Measurements from ENCODE around the gene ACSF3.
"Not testable (repeated sequence)": the region's sequence is repeated elsewhere in the genome, so short reads cannot be mapped to it uniquely, and the experiment has no call there.

The ACSF3 gene

DNA sequence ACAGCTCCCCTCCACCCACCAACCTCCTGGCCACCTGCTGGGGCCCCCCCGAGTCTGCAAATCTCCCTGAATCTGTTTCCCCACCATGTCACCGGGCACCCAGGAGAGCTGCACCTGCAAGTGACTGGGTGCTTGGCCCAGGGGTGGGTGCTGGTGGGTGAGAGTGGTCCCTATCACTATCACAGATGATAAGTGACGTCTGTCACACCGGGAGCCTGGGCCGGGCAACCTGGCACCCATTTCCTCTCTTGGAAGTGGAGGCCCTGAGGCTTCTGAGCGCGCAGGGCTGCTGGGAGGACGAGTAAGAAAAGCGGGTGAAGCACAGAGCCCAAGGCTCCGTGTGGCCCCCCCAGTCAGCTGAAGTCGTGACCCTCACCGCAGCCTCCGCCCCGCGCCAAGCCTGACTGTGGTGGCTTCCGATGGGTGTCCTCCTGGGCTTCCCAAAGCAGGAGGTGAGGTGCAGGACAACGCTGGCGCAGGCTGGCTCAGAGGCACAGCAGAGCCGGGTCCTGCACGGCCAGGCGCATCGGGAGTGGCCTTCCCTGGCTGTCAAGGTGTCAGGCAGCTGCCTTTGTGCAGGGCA, 21.0 kb upstream of the ACSF3 start:
- DNase-seq (ENCODE audit: low read depth in 2 of 3, low spot score in 1 of 3): no peak

DNA sequence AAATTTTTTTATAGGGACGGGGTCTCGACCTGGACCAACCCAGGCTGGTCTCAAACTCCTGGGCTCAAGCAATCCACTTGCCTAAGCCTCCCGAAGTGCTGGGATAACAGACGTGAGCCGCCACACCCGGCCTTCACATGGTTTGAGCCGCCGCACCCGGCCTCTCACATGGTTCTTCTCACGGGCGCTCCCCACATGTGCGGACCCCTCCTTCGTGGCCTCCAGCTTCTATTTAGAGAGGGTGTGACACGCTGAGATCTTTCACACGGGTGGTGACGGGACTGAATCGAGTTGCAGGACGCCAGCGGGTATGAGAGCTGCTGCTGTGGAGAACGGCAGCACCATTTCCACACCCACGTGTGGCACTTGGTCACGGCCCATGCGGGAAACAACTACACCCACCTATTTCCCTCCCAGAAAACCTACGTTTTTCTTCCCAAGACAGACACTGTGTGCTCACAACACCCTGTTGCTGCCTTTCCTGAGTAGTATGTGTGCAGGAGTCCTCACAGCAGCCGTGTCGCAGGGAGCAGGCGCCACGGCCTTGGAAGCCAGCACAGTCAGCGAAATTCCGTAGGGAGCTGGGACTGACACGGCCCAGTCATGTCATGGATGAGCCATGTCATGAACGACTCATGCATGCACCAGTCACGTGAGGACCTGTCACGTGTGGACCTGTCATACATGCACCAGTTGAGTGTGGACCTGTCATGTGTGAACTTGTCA, 20.1 kb upstream of the ACSF3 start:
- no peak for DNase-seq (ENCODE audit: low read depth in 2 of 3, low spot score in 1 of 3)

DNA sequence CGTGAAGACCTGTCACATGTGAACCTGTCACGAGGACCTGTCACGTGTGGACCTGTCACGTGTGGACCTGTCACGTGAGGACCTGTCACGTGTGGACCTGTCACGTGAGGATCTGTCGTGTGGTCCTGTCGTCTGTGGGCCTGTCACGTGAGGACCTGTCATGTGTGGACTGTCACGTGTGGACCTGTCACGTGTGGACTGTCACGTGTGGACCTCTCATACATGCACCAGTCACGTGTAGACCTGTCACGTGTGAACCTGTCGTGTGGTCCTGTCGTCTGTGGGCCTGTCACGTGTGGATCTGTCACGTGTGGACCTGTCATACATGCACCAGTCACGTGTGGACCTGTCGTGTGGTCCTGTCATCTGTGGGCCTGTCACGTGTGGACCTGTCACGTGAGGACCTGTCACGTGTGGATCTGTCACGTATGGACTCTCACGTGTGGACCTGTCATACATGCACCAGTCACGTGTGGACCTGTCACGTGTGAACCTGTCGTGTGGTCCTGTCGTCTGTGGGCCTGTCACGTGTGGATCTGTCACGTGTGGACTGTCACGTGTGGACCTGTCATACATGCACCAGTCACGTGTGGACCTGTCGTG, 19.5 kb upstream of the ACSF3 start:
- DNase-seq (ENCODE audit: low read depth in 2 of 3, low spot score in 1 of 3): not testable (repeated sequence)

DNA sequence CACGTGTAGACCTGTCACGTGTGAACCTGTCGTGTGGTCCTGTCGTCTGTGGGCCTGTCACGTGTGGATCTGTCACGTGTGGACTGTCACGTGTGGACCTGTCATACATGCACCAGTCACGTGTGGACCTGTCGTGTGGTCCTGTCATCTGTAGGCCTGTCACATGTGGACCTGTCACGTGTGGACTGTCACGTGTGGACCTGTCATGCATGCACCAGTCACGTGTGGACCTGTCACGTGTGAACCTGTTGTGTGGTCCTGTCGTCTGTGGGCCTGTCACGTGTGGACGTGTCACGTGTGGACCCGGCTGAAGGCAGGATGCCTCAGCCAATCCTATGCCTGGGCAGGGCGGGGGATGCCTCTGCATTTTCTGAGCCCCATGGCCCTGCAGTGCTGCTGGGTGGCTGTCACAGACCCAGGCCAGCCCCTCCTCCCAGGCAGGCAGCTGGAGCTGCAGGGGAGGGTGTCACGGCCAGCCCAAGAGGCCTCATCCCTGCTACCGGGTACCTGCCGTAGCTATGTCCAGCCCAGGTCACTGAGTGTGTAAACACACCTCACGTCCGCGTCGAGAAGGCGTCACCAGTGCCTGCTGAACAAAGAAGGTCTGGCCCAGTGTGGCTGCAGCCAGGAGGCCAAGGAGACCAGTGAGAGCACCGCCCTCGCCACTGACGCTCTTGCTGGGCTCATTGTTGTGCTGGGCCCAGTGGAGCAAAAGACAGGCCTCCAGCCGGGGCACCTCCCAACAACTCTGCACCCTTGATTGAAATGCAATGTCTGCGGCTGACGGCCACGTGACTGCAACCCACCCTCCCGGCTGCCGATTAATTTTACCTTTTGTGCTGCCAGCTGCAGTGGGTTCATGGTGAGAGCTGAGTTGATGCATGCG, 18.6 kb upstream of the ACSF3 start:
- DNase-seq (ENCODE audit: low read depth in 2 of 3, low spot score in 1 of 3): no peak

DNA sequence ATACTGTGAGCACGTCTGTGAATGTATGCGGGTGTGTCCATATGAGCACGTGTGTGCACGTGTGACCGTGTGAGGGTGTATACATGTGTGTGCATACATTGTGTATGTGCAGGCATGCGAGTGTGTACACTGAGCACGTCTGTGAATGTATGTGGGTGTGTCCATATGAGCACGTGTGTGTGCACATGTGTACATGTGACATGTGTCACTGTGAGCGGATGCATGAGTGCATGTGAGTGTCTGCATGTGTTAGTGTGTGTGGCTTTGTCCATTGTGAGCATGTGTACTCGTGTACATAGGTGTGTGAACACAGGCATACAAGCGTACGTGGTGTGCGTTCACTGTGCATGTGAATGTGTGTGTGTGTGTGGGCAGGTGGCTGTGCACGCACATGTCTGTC, 17.5 kb upstream of the ACSF3 start:
- DNase-seq (ENCODE audit: low read depth in 2 of 3, low spot score in 1 of 3): no peak

DNA sequence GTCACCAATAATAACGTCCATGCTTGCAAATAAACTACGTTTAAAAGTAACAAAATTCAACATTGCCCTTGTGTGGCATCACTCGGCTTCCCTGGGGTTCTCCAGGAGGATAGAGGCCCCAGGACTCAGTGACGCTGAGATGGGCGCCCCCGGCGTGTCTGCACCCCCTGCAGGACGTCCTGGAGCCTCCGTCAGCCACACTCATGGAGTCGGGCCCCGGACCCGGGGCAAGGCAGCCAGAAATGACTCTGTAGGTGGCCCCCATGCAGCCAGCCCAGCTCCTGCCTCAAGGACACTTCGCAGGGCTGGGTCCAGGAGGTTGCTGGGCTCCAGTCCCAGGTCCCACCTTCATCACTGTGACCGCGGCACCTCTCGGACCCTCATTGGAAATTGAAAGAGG, 16.6 kb upstream of the ACSF3 start:
- no peak for DNase-seq (ENCODE audit: low read depth in 2 of 3, low spot score in 1 of 3)

DNA sequence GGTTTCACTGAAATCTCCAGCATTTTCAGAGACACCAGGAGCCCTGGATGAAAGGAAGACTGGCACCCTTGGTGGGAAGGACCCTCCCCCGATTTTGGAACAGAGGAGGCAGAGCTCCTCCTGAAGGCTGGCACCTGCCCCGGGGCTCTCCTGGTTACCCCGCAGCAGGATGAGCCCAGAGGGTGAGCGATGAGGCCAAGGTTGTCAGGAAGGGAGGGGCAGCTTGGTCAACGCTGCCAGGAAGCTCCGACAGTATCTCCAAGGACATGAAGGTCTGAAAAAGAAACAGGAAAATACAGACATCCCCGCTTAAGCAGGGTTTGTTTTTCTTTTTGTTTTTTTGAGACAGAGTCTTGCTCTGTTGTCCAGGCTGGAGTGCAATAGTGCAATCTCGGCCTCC, 15.5 kb upstream of the ACSF3 start:
- DNase-seq (ENCODE audit: low read depth in 2 of 3, low spot score in 1 of 3): no peak

DNA sequence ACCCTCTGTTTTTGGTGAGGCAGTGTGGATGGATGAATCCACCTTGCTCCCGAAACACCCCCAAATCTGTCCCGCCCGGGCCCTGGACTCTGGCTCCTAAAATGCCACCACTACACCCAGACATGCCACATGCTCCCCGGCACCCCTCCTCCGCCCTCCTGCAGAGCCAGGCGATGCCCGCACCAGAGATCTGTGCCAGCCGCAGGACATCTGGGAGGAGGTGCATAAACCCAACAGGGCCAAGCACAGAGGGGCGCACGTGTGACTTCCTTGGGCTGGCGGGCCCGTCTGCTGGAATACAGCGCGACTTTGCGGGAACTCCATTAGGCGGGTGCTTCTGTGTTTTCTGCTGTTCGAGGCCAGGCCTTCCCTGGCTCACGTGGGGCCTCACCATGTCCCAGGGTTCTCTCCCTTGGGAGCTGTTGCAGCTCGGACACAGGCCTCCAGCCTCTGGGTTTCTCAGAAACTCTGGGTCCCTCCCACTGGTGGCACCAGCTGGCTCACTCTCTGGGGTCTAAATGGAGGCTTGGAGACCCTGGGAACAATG, 14.1 kb upstream of the ACSF3 start:
- DNase-seq (ENCODE audit: low read depth in 2 of 3, low spot score in 1 of 3): no peak

DNA sequence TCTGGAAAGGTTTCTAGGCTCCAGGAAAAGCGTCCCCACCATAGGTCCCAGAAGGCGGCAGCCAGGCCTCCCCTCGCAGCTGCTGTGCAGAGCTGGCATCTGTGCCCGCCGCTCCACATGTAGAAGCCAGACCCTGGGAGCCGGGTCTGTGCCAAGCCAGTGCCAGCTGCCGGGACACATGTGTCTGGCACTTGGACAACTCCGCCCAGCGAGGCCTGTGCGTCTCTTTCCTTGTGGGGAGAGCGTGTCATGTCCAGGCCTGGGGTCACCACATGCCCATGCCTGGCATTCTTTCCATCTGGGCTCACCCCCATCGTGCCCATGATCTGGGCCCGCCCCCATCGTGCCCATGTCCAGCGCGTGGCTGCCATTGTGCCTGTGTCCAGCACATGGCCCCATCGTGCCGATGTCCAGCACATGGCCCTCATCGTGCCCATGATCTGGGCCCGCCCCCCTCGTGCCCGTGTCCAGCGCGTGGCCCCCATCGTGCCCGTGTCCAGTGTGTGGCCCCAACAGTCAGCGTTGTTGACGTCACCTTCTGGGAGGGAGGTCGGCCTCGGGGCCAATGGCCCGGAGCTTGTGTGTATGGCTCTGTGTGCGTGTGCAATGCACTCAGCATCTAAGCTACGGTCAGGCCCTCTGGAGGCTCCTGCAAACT, 13.3 kb upstream of the ACSF3 start:
- no peak for DNase-seq (ENCODE audit: low read depth in 2 of 3, low spot score in 1 of 3)

DNA sequence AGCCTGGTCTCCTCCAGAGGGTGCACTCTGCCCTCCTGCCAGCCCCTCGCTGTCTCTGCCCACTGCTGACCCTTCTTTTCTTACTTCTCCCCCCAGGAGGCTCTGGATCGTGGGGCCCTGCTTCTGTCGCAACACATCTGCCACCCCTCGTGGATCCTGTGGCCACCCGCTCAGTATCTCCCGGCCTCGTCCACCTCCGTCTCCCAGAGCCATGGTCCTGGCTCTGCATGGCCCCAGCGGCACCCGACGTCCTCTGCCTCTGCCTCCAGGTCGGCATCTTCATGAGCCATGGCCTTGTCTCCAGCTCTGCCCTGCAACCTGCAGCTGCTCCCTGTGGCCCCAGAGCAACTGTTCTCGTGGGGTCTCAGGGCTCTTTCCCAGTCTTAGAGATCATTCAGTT, 12.1 kb upstream of the ACSF3 start:
- DNase-seq (ENCODE audit: low read depth in 2 of 3, low spot score in 1 of 3): no peak

DNA sequence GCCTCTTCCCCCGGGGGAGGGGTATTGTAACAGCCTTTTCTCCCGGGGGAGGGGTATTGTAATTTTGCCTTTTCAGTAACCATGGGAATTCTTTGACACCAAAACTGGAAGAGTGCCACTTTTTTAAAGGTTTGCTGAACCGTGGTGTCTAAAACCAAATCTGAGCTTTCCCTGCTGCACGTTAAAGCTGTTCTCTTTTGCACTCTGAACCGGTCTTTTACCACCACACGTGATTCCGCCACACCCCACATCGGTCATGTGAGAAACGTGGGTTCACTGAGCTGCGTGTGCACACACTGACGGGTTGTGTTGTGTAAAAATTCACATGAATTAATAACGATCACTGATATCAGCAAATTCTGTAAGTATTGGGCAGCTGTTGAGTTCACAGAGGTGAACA, 9.2 kb upstream of the ACSF3 start:
- DNase-seq (ENCODE audit: low read depth in 2 of 3, low spot score in 1 of 3): no peak

DNA sequence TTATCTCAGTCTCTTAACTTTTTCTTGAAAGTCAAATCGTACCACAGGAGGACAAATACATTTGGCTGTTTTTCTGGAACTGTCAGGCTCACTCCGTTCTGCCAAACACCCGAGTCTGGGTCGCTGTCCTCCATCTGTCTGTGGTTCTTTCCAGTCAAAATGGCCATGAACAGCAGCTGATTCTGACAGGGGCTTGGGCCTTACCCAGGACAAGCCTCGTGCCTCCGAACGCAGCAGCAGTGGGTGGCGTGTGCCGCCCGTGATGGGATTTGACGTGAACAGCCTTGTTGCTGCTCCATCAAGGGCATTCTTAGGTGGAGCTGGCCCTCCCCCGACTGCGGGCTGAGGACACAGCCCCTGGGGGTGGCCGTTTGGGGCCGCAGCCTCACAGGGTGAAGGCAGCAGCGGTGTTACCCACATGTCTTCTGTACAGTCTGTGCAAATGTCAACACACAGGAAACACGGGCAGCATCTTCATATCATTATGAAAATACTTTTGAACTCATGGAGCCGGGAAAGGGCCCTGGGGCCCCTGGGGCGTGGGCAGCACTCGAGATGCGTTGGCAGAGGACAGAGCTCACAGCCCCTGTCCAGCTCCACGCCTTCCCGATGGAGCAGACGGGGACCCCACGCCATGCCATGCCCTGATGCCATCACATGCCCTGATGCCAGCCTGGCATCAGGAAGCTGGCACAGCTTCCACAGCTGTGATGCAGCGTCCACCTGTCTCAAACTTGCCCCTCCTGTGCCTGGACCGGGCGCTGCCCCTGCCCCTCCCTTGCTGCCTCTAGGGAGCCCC, 8.6 kb upstream of the ACSF3 start:
- DNase-seq (ENCODE audit: low read depth in 2 of 3, low spot score in 1 of 3): no peak

DNA sequence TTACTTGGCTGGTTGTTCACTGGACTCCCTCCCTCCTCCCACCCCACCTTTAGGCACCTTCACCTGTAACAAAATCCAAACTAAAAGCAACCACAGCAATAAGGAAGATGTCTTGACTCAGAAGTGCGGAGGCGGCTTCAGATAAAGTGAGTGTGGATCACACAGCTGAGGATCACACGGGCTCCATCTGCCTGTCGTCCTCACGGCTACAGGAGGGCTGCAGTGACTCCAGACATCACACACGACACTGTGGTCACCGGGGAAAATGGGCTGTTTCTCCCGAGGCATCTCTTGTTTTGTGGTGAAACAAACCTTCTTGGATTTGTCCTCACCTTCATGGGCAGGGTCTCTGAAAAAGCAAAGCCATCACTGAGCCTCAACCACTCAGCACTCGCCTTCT, 7.9 kb upstream of the ACSF3 start:
- no peak for DNase-seq (ENCODE audit: low read depth in 2 of 3, low spot score in 1 of 3)

DNA sequence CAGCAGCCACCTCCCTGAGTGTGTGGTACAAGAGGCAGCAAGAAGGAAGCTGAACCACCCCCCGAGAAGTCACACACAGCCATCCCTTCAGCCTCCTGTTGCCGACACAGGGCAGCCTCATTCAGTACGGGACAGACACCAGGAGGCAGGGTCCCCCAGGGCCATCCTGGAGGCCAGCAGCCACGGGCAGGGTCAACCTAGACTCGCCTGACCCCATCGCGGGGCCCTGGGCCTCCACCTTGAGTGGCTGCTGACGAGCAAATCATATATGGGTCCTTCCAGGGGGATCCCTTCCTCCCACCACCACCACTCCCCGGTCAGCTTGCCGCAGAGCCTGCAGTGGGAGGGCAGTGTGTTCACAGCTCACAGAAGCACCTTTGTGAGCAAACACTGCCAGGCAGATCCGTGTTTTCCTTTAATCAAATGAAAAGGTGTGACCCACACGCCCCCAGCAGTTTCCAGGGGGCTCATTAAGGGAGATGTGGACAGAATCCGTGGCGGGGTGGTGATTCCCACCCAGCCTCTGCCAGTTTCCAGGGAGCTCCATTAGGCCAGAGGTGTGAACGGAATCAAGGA, 5.6 kb upstream of the ACSF3 start:
- no peak for DNase-seq (ENCODE audit: low read depth in 2 of 3, low spot score in 1 of 3)

DNA sequence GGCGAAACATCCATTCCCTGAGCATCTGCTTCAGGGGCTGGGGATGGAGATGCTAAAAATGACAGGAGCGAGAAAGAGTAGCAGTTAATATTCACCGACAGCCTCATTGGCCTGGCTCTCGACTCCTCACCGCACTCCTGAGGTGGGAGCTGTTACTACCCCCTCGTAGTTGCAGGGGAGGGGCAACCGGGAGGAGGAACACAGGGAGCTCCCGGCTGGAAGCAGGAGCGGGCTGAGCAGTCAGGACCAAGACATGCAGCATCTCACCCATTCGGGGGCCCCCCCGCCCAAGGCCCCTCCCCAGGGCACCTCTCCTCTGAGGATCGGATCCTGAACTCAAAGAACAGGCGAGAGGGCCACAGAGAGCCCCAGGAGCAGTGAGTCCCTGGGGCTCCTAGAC, 4.5 kb upstream of the ACSF3 start:
- no peak for DNase-seq (ENCODE audit: low read depth in 2 of 3, low spot score in 1 of 3)

DNA sequence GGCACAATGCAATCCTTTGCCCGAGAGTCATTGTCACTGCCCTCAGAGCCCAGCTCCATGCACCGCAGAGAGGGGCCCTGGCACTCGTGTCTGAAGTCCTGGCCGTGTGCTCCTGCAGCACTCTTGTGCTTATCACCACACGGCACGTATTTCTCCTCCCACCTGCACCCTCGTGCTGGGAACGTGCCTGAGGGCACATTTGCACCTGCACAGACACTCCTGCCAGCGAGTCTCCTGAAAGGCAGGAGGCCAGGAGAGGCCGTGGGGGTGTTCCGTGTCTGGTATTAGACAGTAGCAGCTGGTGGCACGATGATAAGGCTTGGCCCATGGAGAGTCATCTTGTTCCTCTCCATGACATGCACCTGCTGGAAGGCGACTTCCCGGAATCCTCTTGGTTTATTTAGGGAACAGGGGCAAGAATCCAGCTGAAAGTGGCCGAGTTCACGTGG, 3.4 kb upstream of the ACSF3 start:
- DNase-seq (ENCODE audit: low read depth in 2 of 3, low spot score in 1 of 3): no peak

DNA sequence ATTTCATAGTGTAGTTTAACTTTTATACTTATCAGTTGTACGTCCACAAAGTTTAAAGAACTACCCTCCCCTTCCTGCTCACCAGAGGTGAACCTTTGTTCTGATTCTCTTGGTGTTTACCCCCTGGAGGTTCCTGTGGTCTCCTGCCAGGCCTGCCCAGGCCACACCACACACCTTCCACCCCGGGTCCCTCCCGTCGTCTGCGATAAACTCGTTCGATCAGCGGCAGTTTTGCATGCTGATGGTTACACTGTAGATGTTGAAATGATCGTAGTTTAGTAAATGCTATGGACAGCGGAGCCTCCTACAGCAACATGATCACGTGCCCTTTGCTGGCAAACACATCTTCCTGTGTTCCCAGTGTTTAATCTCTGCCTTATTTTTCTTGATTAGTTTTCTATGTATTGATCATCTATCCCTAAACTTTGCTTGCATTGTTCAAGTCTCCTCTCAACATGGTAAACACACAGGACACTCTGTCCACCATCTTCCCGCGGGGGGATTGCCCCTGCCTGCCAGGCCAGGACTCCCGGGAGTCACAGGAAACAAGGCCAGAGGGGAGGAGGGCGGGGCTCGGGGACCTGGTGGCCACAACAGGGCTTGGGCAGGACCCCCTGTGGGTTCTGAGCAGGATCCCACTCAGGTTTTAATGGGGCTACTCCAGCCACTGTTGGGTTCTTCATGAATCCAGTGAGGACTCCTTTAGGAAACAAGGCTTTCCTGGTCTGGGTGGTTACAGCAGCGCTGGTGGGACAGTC, 2.8 kb upstream of the ACSF3 start:
- no peak for DNase-seq (ENCODE audit: low read depth in 2 of 3, low spot score in 1 of 3)

DNA sequence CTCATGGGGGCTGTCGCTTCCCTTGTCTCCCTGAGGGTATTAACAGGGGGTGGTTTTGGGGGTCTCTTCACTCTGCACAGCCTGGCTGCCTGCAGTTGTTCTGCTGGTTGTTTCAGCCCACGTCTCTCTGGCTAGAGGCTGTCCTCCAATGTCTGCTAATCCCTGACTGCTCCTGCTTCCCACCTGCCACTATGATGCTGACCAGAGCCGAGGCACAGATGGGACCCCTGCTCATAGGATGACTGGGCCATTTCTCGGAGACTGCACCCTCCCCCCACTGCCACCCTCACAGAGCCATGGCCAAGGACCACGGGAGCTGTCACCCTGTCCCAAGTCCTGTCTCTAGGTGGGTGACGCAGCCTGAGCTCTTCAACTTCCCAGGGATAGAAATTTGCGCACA, 1.6 kb upstream of the ACSF3 start:
- DNase-seq (ENCODE audit: low read depth in 2 of 3, low spot score in 1 of 3): no peak

DNA sequence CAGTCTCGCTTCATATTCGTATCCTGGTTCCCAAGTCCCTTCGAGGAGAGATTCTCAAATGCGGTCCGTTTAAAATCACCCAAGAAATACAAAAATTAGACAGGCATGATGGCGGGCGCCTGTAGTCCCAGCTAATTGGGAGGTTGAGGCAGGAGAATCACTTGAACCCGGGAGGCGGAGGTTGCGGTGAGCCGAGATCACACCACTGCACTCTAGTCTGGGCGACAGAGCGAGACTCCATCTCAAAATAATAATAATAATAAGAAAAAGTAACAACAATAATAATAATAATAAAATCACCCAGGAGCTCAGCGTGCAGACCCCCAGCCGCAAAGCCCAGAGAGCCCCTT, 425 bp upstream of the ACSF3 start:
- DNase-seq (ENCODE audit: low read depth in 2 of 3, low spot score in 1 of 3): not testable (repeated sequence)

Data from stimulated activated CD4-positive, alpha-beta T cell treated with anti-CD3 and anti-CD28 coated beads, Interleukin-12 subunit alpha, Interleukin-12 subunit beta, amount 100 ng/mL, for 48 hours (primary cell).